ENCODE data around the gene CARD6.
"Not testable (repeated sequence)": the region's sequence is repeated elsewhere in the genome, so short reads cannot be mapped to it uniquely, and the experiment has no call there.

Gene CARD6

GRCh38 chr5:40841068-40841805, at the start of gene CARD6:
Gene CARD6, plus strand, starts transcription at chr5:40841367. Its CDS starts 16 bp downstream, at chr5:40841383.
- DNase-seq: no peak

DNA sequence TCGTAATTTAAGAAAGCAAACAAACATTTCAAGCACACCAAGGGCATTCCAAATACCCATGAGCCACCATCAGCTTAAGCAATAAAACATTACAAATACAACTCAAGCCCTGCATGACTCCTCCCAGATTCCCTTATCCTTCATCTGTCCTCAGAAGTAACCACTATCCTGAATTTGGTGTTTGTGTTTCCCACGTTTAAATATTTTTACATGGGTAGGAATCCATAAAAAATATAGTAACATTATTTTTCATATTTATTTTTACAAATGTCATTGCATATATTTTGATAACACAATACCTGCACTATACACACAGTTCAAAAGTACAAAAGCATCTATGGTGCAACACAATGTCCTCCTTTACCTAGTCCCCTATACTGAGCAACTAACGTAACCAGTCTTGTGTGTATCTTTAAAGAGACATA, 49.4 kb upstream of the CARD6 start:
- DNase-seq: no peak

GRCh38 chr5:40792691-40793090, 48.5 kb upstream of the CARD6 start:
- DNase-seq: not testable (repeated sequence)

DNA sequence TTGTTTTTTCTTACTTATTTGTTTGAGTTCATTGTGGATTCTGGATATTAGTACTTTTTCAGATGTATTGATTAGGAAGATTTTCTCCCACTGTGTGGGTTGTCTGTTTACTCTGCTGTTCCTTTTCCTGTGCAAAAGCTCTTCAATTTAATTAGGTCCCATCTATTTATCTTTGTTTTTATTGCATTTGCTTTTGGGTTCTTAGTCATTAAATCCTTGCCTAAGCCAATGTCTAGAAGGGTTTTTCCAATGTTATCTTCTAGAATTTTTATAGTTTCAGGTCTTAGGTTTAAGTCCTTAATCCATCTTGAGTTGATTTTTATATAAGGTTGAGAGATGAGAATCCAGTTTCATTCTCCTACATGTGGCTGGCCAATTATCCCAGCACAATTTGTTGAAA, 46.8 kb upstream of the CARD6 start:
- not testable (repeated sequence) for DNase-seq

DNA sequence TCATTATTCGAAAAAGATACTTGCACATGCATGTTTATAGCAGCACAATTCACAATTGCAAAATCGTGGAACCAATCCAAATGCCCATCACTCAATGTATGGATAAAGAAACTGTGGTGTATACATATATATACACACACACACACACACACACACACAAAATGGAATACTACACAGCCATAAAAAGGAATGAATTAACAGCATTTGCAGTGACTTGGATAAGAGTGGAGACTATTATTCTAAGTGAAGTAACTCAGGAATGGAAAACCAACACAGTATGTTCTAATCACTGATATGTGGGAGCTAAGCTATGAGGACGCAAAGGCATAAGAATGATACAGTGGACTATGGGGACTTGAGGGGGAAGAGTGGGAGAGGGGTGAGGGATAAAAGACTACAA, 46.3 kb upstream of the CARD6 start:
- not testable (repeated sequence) for DNase-seq

DNA sequence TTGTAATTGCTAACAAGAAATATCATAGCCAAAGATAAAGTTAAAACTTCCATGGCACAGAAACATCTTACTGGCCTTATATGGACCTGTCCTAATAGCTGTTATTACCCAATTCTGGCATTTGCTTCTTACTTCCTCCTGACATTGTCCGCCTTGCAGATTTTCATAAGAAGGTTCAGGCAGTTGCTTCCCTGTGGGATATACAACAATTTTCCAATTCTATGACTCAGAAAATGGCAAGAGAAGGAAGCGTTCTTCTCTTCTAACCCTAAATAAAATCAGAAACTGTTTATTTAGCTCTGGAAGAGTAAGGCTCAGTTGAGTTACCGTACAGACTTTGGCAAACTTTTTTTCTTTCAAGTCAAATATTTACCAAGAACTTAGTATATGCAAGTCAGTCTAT, 44.7 kb upstream of the CARD6 start:
- no peak for DNase-seq

DNA sequence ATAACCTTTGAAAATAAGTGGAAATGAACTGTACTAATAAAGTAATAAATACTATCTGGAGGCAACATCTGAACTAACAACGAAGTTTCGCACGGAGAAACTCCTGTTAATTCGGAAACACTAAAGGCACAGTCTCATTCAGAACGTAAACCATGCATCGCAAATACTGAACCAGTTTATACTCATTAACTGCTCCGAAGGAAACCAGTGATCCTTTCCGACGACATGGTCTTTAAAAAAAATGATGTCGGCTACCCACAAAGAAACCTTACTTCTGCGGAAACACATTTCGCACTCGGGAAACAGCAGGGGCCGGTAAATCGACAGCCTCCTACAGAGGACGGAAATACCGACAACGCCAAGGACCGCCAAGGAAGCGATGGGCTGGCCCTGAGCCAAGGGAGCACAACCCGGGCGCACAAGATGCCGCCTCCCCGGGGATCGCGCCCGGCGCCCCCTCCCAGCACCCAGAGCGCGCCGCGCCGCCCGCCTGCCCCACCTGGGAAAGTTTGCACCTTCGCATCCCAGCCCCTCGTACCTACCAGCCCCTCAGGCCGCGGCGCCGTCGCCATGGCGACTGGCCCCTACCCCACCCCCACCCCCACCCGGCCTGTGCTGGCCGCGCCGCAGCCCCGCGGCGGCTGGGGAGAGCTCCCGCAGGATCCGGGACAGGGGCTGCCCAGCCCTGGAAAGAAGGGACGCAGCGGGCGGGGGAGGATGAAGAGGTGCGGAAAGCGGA, 43.7 kb upstream of the CARD6 start:
- DNase-seq: peak; percentile 80

DNA sequence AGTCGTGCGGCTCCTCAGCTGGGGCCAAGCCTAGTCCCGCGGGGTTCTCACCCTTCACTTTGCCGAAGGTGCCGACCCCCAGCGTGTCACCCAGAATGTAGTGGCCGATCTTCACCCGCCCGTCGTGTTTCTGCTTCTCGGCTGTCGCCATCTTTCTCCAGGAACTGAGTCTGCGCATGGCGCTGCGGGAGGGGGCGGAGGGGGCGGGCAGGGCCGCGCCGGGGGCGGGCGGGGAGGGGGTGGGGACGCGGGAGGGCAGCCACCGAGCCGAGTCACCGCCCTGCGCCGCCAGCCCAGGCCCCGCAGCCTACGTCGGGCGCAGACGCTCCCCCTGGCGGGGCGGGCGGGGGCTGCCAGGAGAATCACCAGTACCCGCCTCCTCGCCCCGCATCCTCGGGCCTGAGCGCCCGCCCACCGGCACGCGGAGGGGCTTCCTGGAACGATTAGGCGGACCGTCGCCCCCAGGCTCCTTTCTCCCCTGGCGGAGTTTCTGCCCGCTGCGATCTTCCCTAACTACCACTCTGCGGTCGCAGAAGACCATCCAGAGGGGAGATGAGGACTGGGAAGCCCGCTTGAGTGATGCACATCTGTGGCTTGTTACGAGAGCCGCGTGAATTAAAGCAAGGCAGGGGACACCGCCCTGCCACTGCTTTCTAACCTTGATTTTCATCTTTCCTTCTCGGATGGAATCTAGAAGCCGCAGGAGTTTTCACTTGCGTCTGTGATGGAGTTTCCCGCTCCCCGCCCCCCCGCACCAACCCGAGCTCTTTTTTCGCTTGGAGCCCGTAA, 43.0 kb upstream of the CARD6 start, which contains the start of gene PRKAA1:
Gene PRKAA1 (minus strand): TSS at position 363 of the 789 bp plus-strand sequence. CDS start 185 bp downstream, at position 178.
- DNase-seq: peak; percentile 95

DNA sequence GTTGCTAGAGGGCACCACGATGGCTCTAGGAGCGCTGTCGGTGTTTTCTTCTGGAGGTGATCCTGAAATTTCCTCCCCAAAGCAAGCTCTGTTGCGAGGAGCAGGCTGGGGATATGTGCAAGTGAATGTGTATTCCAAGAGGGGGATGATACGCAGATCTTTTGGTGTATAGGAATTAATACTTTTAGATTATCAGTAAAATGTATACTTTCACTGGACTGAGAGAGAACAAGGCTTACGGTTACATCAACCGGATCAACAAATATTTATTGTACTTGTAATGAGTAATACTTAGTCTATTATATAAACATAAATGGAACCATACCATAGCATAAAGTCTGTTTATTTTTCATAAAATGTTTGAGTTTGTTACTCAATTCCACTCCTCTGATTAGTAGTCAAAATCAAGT, 42.4 kb upstream of the CARD6 start:
- no peak for DNase-seq

GRCh38 chr5:40799258-40799657, 41.9 kb upstream of the CARD6 start:
- no peak for DNase-seq

DNA sequence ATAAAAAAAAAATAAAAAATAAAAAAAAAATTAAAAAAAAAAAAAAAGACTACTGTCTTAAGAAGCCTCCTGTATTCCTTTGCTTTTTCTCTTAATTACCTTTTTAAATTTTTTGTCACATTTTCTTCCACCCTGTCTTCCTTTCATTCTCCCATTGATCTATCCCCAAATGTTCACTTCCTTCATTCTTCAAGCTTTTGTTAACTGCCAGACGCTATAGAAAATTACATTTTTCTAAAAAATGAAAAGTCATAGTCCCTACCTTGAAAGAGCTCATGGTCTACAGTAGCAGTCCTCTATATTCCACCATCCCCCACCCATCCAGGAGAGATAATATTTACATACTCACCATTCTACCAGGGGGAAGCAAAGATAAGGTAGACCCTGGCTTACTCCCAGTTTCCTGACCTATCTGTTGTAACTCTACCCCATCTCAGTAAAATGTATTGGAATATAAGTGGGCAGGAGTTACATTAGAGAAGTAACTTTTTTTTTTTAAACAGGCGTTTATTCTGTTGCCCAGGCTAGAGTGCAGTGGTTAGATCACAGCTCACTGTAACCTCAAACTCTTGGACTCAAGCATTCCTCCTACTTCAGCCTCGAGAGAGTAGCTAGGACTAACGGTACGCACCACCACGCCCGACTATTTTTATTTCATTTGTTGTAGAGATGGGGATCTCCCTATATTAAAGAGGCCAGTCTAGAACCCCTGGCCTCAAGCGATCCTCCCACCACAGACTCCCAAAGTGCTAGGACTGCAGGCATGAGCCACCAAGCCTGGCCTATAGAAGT, 39.2 kb upstream of the CARD6 start:
- DNase-seq: no peak

GRCh38 chr5:40812125-40812524, 29.0 kb upstream of the CARD6 start:
- no peak for DNase-seq

DNA sequence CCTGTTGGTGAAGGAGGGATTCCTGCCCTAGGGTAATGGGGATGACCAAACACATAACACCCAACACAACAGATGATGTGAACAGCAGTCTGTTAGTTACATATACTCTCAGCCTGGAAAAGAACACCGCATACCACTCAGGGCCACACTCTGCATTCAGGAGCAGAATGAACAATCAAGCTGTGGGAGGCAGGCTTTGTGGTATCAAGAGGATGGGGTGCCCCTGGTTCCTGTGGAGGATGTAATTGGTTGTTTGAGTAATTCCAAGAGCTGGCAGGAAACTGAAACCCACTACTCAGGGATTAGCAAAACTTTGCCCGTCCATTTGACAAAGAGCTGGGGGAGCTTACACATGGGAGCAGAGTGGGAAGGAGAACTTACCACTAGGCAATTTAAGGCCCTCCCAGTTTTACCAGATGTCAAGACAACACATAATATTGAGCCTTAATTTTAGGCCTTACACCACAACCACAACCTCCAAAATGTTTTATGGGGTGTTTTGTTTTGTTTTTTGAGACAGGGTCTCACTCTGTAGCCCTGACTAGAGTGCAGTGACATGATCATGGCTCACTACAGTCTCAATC, 27.4 kb upstream of the CARD6 start:
- DNase-seq: no peak

- DNase-seq: no peak
These were observed 17.7 kb upstream of the CARD6 start for GRCh38 chr5:40823459-40823858.

DNA sequence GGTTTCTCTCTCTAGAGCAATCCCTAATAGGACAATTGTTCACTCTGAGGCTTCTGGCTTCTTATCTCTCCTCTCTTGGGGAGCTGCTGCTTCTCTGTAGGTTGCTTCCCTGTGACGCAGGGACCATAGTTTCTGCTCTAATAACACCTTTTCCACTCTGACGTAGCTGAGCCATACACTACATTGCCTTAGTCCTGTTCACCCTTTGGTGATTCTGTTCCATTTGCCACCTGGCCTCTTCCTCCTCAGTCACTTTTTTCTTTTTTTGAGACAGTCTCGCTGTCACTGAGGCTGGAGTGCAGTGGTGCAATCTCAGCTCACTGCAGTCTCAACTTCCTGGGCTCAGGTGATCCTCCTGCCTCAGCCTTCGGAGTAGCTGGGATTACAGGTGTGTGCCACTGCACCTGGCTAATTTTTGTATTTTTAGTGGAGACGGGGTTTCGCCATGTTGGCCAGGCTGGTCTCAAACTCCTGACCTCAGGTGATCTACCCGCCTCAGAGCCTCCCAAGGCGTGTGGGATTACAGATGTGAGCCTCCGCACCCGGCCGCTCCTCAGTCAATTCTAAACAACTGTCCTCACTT, 15.6 kb upstream of the CARD6 start:
- not testable (repeated sequence) for DNase-seq

- no peak for DNase-seq
These were observed 14.5 kb upstream of the CARD6 start for GRCh38 chr5:40826489-40827187.

DNA sequence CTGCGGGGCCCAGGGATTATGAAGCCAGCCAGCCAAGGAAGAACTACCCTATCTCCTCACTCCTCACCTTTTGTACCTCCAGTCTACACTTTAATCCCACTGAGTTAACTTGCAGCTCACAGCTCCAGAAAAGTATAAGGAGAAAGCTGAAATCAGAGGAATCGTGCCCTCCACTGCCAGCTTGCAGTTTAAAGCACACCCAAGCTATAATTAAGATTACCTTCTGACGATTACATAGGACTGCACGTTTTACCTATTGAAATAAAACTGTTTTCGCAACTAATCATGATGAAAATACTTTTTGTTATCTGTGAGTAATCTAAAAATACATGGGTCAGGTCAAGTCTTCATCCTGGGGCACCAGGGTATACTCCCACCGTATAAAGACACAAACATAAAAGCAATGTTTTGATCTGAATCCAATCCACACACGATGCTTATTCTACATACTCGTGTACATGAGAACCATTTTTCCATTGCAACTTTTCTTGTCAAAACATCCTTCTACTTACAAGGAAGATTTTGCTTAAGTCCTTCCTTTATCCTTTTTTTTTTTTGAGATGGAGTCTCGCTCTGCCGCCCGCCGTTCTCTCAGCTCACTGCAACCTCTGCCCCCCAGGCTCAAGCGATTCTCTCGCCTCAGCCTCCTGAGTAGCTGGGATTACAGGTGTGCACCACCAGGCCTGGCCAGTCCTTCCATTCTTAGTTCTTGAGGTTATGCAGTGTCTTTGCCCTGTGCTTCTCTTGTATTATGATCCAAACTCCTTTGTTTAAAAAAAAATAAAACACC, 13.8 kb upstream of the CARD6 start:
- no peak for DNase-seq

DNA sequence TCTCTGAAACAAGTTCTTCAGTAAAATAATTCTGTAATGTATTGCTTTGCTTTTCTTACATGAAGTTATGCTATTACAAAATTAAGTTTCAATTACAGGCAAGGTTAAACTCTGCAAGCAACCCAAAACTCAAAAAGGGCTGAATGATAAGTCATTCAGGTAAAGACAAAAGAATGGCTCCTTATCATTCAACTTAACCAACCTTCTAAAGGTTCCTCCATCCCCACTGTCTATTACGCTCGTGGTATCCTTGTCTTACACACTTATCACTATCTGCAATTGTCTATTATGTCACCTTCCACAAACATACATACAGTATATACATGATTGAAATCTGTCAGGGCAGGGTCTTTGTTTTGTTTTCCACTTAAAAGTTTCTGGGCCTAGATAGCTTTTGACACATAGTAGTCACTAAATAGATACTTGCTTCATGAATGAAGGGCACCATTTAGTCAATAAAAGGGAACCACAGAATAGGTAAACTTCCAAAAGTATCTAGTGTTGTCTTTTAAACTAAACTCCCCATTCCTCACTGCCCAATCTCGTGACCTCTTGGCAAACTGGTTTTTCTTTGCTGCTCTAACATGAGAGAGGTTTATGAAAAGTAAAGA, 13.0 kb upstream of the CARD6 start:
- DNase-seq: no peak
